ENCODE measurements around the gene SLC22A15.
"Not testable (repeated sequence)": the region's sequence is repeated elsewhere in the genome, so short reads cannot be mapped to it uniquely, and the experiment has no call there.

Gene SLC22A15

DNA sequence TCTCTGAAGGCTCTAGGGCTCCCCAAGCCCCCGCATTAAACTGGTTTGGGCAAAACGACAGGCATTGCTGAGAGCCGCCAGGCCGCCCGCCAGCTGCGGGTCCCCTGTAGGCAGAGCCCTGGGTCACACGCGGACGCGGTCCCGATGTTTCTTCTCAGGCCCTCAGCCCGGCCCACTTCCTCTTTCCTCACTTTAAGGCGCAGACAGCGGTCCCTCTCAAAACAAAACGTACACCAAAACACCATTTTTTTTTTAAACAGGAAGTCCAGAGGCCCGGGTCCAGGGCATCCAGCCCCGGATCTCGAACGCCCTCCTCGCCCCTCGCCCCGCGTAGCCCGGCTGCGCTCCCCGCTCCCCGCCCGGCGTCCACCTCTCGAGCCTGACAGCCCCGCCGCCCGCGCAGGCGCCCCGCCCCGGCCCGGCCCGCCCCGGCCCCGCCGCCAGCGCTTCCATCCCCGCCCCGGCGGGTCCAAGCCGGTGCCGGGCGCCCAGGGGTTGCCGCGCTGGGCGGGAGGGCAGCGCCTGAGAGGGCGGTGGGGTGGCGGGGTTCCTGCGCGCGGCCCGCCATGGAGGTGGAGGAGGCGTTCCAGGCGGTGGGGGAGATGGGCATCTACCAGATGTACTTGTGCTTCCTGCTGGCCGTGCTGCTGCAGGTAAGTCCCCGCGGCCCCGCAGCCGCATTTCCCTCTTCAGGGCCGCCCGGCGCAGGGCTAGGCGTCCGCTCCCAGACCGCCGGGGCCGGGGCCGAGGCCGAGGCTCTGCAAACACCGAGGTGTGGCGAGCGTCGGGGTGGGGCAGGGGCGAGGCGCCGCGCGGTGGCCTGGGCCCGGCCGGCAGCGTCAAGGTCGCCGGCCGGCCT is at the start of gene SLC22A15:
Gene SLC22A15 (plus strand): TSS at position 452 of the 859 bp plus-strand sequence. CDS start 115 bp downstream, at position 567.
- DNase-seq (ENCODE audit: low read depth in 2 of 2), result no peak

DNA sequence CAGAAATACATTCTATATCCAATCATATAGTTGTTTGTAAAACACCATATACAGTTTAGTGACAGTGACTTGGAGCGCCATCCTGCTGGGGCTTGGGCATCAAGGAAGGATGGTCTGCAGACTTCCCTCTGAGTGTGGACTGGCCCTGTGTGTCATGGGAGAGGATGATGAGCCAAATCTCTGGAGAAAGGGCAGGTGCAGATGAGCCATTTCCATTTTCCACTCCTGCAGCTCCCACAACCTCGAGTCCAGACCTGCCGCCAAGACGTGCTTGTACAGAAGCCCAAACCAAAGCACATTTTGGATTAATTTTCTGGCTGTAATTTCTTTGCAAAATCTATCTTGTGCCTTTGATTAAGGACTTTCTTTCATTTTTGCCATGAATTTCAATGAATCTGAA is 48.3 kb upstream of the SLC22A15 start:
- no peak for DNase-seq (ENCODE audit: low read depth in 2 of 2)

DNA sequence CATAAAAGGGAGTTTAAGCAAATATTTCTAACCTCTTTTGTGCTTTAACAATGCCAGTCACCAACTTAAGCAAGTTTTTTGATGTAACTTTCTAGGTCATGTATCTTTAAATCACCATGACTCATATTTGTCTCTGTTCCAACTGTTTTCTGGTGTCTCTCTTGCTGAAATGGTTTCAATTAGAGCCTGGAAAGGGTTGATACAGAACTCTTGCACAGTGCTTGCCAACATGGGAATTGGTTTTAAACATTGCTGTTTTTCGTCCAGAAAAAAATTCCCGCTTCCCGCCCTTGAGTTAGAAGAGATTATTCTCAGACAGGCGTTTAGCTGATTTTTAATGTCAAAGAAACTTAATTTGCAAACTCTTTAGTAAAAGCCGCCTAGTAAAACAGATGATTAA is 46.4 kb upstream of the SLC22A15 start:
- no peak for DNase-seq (ENCODE audit: low read depth in 2 of 2)

DNA sequence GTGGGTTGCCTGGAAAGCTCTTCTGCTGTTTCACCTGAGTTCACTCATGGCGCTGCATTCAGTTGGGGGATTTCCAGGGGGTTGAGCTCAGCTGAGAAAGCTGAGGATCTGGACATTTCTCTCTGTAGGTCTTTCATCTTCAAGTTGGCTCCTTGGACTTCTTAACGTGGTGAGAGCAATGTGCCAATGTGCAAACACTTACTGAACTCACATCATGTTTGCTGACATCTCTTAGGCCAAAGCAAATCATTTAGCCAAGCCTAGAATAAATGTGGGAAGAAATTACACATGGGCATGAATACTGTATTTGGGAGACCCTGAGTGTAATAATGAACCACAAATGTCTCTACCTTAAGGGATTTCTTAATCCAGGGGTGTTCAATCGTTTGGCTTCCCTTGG is 42.7 kb upstream of the SLC22A15 start:
- DNase-seq (ENCODE audit: low read depth in 2 of 2), result no peak

DNA sequence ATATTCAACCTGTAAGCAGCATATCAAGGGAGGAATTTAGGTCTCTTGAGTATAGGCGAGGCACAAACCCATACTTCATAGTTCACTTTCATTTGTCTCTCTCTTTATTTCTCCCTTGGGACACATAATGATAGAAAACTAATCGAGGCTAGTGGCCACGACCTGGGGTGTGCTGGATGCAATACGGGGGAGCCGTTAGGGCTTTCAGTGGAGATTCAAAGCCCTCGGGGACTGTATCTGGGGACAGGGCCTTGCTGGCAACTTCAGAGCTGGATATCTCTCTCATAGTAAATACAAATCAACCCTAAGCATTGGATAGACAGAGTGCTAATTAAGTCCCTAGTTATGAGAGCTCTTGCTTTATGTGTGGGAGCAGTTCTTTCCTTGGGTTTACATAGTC is 36.9 kb upstream of the SLC22A15 start:
- no peak for DNase-seq (ENCODE audit: low read depth in 2 of 2)

DNA sequence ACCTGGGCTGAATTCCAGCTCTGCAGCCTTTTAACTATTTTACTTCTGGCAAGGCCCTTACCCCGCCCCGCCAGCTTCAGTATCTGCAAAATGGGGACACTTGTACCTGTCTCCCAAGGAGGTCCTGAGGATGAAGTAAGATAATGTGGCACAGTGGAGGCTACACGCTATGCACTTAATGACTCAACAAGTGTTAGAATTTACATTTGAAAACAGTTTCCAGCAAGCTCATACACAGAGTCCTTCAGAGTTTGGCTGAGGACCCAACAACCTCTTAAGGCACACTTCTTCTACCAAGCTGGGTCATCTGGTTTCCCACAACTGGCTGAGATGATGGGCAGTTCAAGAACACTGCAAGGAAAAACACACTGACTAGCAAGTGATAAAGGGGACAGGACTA is 30.2 kb upstream of the SLC22A15 start:
- DNase-seq (ENCODE audit: low read depth in 2 of 2), result no peak

DNA sequence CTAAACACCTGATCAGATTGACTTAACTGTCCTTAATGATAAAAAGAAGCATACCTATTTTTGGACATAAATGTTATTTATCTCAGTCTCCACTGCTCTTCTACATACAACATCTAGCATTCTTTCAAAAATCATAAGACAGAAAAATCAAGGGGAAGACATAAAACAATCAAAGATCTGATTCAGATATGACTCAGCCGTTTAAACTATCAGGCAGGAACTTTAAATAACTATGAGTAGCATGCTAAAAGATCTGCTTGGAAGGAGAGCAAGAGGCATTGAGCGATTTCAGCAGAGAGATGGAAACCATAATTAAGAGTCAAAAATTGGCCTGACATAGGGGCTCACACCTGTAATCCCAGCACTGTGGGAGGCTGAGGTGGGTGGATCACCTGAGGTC is 27.2 kb upstream of the SLC22A15 start:
- no peak for DNase-seq (ENCODE audit: low read depth in 2 of 2)

DNA sequence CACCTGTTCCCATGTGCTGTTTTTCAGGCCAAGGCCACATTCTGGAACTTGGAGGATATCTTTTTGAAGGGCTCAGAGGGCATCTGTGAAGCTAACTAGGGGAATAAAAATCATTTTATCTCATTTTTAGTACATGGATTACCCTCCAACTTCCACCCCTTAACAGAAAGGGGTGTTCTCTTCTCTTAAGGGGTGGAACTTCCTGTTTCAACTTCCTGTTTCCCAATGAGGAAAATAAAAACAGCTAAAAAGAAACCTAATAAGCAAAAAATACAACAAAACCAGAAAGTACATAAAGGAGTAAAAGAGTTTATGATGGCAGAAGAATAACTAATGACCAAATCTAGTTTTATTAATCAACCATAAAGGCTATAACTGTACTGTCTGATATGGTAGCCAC is 24.8 kb upstream of the SLC22A15 start:
- no peak for DNase-seq (ENCODE audit: low read depth in 2 of 2)

DNA sequence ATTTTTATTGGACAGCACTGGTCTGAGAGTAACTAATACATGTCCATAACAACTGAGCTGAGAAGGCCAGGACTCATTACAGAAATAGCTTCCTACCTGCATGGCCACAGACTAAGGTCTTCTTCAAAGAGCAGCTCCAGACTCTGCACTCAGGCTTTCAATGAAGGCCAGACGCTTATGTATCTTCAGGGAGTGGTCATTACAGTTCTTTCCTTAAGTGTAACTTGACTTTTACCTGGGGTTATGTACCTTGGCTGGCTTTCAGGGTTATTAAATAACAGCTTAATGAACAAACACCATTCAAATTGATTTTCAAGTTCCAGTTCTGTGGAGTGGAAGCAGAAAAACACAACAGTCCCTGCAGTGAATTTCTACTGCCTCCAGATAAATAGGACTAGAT is 23.8 kb upstream of the SLC22A15 start:
- no peak for DNase-seq (ENCODE audit: low read depth in 2 of 2)

DNA sequence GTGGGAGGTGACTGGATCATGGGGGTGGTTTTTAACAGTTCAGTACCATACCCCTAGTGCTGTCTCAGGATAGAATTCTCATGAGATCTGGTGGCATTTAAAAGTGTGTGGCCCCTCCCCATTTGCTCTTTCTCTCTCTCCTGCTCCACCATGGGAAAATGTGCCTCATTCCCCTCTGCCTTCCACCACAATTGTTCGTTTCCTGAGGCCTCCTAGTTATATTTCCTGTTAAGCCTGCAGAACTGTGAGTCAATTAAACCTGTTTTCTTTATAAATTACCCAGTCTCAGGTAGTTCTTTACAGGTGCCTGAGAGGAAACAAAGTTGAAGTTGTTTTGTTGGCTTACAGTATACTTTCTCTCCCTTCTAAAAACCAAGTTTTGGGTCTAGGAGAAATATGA is 23.1 kb upstream of the SLC22A15 start:
- DNase-seq (ENCODE audit: low read depth in 2 of 2), result no peak

DNA sequence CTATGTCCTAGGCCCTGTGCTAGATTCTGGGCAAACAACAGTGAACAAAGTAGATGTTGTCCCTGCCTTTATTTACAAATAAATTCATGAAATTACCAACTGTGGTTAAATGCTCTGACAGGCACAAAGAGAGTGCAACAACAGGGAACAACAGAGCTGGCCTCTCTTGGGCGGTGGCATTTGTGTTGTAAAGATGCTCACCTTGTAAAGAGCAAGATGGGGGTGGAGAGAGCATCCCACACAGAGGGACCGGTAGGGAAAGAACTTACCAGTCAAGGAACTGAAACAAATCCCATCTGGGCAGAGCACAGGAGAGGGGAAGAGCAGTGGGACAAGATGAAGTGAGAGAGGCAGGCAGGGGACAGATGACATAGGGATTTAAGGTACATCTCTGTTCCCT is 21.6 kb upstream of the SLC22A15 start:
- DNase-seq (ENCODE audit: low read depth in 2 of 2), result no peak

DNA sequence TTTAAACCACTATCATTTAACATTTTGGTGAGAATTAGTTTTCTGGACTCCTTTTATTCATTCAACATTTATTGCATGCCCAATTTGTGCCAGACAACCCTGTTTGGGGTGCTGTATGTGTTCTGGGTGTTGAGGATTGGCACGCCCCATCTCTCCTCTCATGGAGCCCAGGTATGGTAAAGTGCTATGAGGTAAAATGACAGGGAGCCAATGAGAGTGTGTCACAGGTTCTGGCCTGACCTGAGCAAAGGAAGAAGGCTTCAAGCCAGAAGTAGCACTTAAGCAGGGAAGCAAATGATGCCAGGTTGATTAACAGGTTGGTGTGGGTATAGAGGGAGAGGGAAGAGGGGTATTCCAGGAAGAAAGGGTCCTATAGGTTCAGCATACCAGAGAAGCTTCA is 21.1 kb upstream of the SLC22A15 start:
- no peak for DNase-seq (ENCODE audit: low read depth in 2 of 2)

DNA sequence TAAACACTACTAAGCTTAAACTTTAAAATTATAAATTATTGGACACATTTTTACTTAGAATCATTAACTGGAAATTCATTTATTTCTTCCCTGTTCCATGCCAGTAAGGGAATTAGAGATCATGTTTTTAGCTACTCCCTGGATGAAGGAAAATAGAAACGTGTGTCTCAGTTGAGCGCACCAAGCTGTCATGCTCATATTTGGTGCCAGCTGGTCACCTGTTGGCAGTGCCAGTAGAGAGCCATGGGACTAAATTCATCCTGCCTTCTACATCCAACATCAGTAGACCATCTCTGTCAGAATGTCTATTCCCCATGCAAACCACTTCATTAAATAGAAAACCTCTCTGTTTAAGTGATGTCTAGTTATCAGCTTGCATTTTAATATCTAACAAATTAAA is 17.4 kb upstream of the SLC22A15 start:
- DNase-seq (ENCODE audit: low read depth in 2 of 2), result no peak

DNA sequence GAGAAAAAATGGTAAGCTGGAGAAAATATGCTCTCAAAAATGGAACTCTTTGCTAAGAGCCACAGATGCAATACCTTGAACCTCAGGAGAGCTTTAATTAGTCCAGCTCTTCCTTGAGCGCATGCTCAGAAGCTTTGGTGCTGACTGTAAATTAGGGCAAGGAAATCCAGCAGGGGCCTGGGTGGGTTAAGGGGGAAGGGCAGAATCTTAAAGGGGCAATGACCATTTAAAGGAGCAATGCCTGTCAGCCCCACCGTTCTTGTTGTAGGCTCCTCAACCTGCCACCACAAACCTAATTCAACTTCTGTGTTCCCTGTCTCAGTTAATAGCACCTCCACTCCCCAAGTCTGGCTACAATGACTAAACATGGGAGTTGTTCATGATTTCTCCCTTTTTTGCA is 6.8 kb upstream of the SLC22A15 start:
- DNase-seq (ENCODE audit: low read depth in 2 of 2), result no peak

DNA sequence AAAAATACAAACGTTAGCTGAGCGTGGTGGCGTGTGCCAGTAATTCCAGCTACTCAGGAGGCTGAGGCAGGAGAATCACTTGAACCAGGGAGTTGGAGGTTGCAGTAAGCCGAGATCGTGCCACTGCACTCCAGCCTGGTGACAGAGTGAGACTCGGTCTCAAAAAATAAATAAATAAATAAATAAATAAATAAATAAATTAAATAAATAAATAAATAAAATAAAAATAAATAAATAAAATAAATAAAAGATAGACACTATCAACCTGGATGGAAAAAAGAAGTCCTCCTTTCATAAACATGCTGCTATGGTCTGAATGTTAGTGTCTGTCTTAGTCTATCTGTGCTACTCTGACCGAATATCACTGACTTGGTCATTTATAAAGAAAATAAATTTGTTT is 4.5 kb upstream of the SLC22A15 start:
- DNase-seq (ENCODE audit: low read depth in 2 of 2), result not testable (repeated sequence)

DNA sequence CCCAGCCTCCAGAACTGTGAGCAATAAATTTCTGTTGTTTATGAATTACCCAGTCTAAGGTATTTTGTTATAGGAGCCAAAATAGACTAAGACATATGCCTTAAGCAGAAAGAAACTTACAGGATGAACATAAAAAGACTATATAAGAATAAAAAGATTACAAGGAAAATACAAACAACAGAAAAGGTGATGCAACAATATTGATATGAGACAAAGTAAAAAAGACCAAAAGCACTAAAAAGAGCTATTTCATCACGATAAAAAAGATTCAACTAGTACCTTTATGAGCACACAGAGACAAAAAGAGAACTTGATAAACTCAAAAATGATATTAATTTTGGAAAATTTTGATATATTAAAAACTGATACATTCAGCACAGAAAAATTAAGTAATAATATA is 3.2 kb upstream of the SLC22A15 start:
- DNase-seq (ENCODE audit: low read depth in 2 of 2), result no peak

DNA sequence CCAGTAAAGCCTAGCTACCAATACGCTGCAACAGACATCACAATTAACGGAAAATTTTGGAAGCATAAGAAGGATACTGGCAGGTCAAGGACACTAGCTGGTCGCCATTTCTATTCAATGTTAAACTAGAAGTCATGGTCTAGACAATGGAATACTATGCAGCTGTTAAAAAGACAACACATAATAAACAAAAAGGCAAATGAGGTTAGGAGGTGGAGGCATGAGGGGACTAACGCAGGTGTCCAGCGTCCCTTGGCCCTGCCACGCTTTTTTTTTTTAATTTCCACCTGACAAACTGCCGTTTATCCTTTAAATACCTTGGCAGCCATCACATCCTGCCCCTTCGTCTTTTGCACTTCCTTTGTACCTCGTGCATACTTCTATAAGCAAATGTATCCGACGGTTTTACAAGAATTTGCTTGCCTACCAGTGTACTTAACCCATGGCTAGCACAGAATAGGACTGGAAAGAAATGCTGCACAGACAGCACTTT is 698 bp upstream of the SLC22A15 start:
- no peak for DNase-seq (ENCODE audit: low read depth in 2 of 2)

DNA sequence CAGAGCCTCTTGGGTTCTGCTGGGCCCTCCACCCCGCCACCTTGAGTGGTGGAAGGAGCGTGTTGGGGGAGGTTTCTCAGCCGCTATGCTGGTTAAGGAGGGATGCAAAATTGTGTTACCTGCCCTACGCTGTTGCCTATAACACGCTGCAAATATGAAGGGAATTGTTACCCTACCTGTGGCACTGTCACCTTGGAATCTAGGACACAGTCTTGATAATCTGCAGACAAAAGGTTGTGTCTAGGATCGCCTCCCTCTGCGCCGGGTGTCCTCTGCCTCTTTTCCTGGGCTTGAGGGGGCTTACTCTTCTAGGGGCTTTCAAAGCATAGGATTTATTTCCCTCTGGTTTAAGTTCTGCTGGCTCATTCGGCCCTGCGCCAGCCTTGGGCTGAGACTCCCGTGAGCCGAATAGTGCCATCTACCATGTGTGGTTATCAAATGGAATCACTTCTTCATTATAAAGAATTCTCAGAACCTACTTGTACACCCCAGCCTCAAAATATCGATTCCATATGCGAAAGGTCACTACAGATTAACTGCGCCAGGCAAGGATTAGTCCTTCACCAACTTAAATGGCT is 697 bp downstream of the SLC22A15 start:
- DNase-seq (ENCODE audit: low read depth in 2 of 2), result no peak

DNA sequence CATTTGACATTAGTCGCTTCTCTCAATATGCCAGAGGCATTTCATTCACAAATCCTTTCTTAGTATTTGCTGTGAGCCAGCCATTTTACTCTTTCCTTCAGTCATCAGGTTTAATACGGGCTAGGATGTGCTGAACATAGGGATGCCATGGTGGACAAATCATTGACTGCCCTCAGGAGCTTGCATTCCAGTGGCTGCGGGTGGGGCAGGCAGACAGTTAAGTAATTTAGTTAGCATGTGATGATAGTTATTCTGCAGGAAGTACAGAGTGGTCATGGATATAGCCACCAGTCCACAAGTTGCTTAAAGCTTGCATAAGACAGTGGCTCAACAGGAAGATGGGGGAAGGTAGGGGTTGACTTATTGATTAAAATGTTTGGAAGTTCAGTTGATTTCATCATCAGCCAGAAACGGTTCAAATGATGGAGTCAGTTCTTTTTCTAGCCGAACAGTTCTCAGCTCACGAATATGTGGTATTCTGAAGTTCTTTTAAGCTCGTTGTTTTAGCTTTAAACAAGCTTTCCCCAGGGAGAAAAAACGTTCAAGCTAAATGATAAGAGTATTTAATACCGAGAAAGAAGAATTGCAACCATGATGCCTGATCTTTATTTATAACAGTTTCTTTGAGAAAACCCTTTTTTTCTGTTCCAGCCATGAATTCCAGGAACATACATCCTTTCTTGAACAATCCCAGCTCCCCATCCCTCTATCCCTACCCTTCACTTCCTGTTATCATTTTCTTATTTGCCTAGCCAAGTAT is 1.4 kb downstream of the SLC22A15 start:
- no peak for DNase-seq (ENCODE audit: low read depth in 2 of 2)

DNA sequence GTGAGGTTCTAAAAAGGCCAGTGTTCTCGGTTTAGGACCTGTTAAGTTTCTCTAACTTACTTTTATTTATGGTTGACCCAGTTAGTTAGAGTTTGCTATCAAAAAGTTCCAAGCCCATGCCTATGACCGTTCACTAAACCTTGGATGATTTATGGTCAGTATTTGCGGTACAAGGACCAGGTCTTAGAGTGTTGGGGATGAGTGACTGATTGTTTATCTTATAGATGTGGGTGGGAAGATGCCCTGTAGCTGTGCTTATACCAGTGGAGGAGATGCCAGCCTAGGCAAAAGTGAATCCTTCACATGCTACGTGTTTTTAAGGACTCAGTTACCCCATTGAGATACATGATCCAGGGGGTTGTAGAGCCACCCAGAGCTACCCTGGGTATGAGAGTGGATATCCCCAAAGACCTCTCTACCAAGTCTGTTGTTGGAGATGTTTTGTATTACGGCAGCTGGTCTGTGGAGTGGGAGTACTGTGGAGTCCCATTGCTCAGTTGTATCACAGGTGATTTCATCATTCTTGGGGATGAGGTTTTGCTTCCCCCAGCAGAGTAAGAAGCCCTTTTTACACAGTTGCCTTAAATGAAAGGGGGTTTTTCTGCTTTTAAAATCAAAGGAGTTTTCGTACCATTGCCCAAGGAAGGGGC is 2.1 kb downstream of the SLC22A15 start:
- DNase-seq (ENCODE audit: low read depth in 2 of 2), result no peak

DNA sequence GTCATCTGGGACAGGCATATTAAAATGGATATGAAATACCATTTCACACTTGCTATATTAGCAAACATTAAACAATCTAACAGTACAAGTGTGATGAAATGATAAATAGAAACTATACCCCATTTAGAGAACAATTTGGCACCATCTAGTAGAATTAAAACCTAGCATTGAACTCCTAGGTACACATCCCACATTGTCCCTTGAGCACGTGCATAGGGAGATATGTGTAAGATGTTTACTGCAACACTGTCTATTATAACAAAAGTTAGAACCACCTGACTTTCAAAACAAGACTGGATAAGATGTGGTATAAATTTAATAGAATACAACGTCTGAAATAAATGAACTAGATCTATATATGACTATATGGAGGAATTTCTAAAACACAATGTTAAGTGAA is 3.8 kb downstream of the SLC22A15 start:
- no peak for DNase-seq (ENCODE audit: low read depth in 2 of 2)

Measured in stimulated activated CD8-positive, alpha-beta memory T cell treated with anti-CD3 and anti-CD28 coated beads, Interleukin-7, amount 100 ng/mL, for 1 hour (primary cell).